NCI-H2107 treated with DMSO at 0.1 percent for 48 hours (cell line): ENCODE measurements around the gene CCDC171.

Experiments used
- DNase-seq: peaks from one replicate; lab custom pipeline; 2025; ENCODE audit not compliant: unreplicated experiment; lab: John Stamatoyannopoulos, UW

CCDC171 gene

DNA sequence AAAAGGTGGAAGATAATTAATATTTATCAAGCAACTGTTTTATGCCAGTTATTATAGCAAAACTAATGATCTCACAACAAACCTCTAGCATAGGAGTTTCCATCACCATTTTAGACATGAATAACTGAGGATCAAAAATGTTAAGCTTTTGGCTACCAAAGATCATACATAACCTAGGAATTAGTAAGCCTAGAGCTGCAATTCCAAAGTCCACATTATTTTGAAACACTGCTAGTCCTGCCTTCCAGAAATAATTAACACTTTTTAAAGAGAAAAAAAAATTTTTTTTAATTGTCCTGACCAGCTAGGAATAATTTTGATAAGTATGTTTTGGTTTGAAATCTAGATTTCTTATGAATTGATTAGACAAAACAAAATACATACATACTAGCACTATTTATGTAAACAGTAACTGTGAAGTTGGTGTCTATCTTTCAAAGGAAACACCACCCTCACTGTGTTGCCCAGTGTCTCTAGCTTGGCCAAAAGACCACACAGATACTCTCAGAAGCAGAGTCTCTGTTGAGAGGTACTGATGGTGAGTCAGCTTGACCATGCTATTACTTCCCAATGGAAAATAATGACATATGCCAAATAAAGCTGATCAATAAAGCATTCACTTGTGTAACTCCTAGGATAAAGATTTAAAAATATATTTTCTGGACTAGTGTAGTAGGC is 422.4 kb downstream of the CCDC171 start:
- DNase-seq: no peak

DNA sequence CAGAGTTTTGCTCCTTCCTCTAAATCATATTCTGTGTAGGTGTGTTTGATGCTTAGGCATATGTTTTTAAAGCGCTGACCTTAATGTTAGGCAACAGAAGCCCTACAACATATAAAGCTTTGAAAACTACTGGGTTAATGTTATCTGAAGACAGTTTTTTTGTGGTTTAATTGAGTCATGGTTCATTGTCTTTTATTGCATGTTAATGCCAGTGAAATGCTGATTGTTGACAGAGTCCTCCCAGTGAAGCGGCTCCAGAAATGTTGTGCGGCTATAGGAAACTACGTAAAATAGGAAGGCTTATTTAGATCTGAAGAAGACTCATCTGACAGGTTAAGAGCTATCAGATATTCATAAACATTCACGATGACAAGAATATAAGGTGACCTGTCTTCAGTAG is 424.6 kb downstream of the CCDC171 start:
- no peak for DNase-seq

DNA sequence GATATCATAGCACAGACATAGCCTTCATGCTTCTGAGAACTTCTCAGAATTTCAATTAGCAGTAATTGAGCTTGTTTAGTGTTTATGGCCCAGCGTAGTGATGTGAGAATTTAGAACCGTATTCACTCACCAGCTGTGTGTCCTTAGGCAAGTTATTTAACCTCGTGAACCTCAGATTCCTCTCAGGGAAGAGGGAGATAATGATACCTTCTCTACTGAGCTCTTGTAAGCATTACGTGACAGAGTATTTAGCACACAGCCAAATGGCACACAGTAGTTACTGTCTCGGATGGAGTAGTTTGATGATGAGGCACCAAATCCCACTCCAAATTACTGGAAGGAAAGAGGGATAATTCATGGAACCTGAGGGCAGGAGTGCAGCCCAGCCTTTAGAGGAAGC is 429.3 kb downstream of the CCDC171 start:
- DNase-seq: no peak

- no peak for DNase-seq
These were observed 446.8 kb downstream of the CCDC171 start for GRCh38 chr9:15999422-16000339.

DNA sequence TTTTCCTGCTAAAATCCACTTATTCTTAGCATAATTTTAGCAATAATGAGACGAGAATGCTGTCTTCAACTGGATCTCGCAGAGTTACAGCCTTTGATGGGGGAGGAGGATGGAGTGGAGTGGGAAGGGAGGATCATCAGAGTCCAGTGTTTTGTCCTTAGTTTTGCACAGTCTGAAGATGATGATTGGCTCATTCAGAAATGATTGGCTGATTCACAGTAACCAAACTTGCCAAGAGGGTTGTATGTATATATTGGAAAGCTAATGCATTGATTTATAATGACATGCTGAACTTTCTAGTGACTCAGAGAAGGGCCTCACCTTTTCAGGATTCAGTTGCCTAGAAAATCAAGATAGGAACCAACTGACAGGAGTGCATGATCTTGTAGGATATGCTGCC is 448.0 kb downstream of the CCDC171 start:
- DNase-seq: no peak

DNA sequence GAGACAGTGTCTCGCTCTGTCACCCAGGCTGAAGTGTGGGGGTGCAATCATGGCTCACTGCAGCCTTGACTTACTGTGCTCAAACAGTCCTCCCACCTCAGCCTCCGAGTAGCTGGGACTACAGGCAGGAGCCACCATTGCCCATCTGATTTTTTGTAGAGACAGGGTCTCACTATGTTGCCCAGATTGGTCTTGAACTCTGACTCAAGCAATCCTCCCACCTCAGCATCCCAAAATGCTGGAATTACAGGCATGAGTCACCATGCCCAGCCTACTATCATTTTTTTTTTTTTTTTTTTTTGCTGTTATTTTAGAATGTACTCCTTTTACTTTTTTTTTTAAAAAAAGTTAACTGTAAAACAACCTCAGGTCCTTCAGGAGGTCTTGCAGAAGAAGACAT is 449.0 kb downstream of the CCDC171 start:
- no peak for DNase-seq

- no peak for DNase-seq
These were observed 450.0 kb downstream of the CCDC171 start for GRCh38 chr9:16002816-16003215.

- peak; percentile 88 for DNase-seq
These were observed 450.9 kb downstream of the CCDC171 start for GRCh38 chr9:16003785-16004184.

GRCh38 chr9:16004613-16005012 is 451.8 kb downstream of the CCDC171 start:
- DNase-seq: no peak

- no peak for DNase-seq
These were observed 457.4 kb downstream of the CCDC171 start for GRCh38 chr9:16010221-16010620.

DNA sequence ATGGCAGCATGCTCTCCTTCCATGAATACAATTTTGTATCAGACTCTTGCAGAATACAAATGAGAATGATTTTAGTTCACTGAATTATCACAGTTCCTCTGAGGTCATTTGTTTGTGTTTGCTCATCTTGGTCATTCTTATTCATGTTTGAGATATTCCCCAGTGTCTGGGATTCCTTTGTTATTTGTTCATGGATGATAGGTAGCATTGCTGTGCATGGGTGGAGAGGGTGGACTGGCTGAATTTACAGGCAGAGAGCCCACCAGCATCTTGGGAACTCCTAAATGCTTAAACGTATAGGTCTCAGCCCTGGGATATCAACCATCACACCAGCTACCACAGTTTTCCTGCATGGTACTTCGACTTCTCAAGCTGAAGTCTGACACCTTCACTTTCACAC is 459.8 kb downstream of the CCDC171 start:
- no peak for DNase-seq

DNA sequence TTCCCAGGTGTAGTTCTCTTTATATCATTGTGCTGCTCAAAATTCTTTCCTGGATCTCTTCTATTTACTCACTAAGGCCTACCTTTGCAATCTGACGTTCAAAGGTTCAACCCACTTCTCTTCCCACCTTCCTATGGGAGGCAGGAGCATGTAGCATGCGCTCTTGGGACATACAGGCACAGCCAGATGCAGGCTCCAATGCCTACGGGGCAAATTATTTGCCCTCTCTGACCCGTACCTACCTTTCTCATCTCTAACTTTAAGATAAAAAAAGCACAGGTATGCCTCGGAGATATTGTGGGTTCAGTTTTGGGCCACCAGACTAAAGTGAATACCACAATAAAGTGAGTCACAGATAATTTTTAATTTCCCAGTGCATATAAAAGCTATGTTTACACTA is 460.5 kb downstream of the CCDC171 start:
- DNase-seq: no peak

- DNase-seq: no peak
These were observed 461.0 kb downstream of the CCDC171 start for GRCh38 chr9:16013826-16014225.

DNA sequence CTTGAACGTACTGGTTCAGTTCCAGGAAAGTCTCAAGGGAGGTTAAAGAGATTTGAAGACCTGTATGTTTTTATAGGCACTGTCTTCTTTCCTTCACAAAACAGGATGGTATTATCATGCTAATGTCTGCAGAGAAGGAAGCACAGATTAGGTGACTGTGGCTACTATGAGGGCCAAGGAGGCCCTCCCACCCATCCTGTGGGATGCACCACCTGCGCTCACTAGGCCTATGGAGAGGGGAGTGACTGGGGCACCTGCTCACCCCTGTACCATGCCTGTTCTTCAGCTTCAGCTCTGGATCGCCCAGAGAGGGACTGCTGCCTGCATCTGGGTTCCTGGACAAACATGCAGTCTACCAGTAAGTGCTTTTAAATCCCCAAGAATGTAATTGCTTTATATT is 469.4 kb downstream of the CCDC171 start:
- DNase-seq: no peak

GRCh38 chr9:16023446-16023845 is 470.6 kb downstream of the CCDC171 start:
- no peak for DNase-seq
